K562 (cell line): Measurements from ENCODE around the gene CLCN2. TPM values are rescaled to one million over a fixed set of nuclear protein-coding genes. Genes with fewer than 3 reads are reported as not detected.

Source experiments
- DDX20 ChIP-seq: fragments of 450-650 bp; IDR thresholded peaks from 2 replicates; pipeline ENCODE4 v1.6.1; 2016; ENCODE audit warnings: missing genetic modification characterization, low read depth, mild to moderate bottlenecking, missing compliant biosample characterization, moderate library complexity
- DPF2 ChIP-seq: fragments of 450-650 bp; IDR thresholded peaks from 2 replicates; pipeline ENCODE4 v1.6.1; 2016
- EGR1 ChIP-seq: fragments of 450-650 bp; conservative IDR thresholded peaks from 2 replicates; pipeline ENCODE4 v1.6.1; 2017; ENCODE audit warnings: mild to moderate bottlenecking
- FIP1L1 ChIP-seq: fragments of 200-400 bp; formaldehyde crosslinking; IDR thresholded peaks from 2 replicates; pipeline ENCODE4 v1.6.1; 2018; ENCODE audit warnings: mild to moderate bottlenecking, low read depth, low read length; ENCODE audit not compliant: poor library complexity, severe bottlenecking
- FOXA1 ChIP-seq: fragments of 450-650 bp; IDR thresholded peaks from 2 replicates; pipeline ENCODE4 v1.6.1; 2016; ENCODE audit warnings: mild to moderate bottlenecking, borderline replicate concordance
- POLR2B ChIP-seq: fragments of 450-650 bp; IDR thresholded peaks from 2 replicates; pipeline ENCODE4 v1.6.1; 2018; ENCODE audit warnings: low read depth; ENCODE audit not compliant: partially characterized antibody
- SIN3A ChIP-seq, 2 experiments: fragments of 150-350 bp in 1 of 2; IDR thresholded peaks; 2 replicates each; pipeline ENCODE4 v1.6.1; 2011 to 2016; ENCODE audit warnings: borderline replicate concordance in 2 of 2, low read depth in 2 of 2, low read length in 2 of 2, mild to moderate bottlenecking in 2 of 2, moderate library complexity in 2 of 2; ENCODE audit not compliant: control insufficient read depth in 1 of 2
- TAF9B ChIP-seq: fragments of 450-650 bp; IDR thresholded peaks from 2 replicates; pipeline ENCODE4 v1.6.1; 2018; ENCODE audit warnings: mild to moderate bottlenecking; ENCODE audit not compliant: partially characterized antibody
- ZNF12 ChIP-seq: sonication (generic); formaldehyde crosslinking; IDR thresholded peaks from 2 replicates; pipeline ENCODE4 v1.4.0; 2020; ENCODE audit warnings: mild to moderate bottlenecking, missing genetic modification reagents
- ZNF263 ChIP-seq: sonication (generic); formaldehyde crosslinking; IDR thresholded peaks from 2 replicates; pipeline ENCODE4 v1.8.0; 2022; ENCODE audit warnings: mild to moderate bottlenecking, missing genetic modification reagents, borderline replicate concordance
- ZSCAN29 ChIP-seq: fragments of 450-650 bp; IDR thresholded peaks from 2 replicates; pipeline ENCODE4 v1.6.1; 2017
- polyA plus RNA-seq, 8 experiments: library from polyadenylated mRNA; depleted of rRNA in 4 of 8; stranded (reverse) in 5 of 8; unstranded in 3 of 8; fragments of >200 nt; fragmentation: Nextera tagmentation in 2 of 8; fragmentation: Illumina TruSeq in 1 of 8; extraction: Ambion mirVana in 2 of 8; extraction: Trizol in 1 of 8; gene quantifications; 2 replicates each; pipeline versions ENCODE4 v1.2.1 to v1.2.3, GENCODE V29; 2011 to 2014; ENCODE audit warnings: inconsistent platforms in 1 of 8, missing spikeins in 1 of 8
- total RNA-seq, 7 experiments: library from RNA; depleted of rRNA in 6 of 7; stranded (reverse); fragments of >200 nt in 6 of 7; fragmentation: Illumina TruSeq in 2 of 7; extraction: Trizol in 2 of 7; gene quantifications; 2 replicates each; pipeline versions ENCODE4 v1.2.1 to v1.2.3, GENCODE V29; 2011 to 2021; ENCODE audit warnings: low replicate concordance in 1 of 7
- TF ChIP-seq, protein P1 (sequence below), 2 experiments: IDR thresholded peaks; 2 replicates each; pipeline ENCODE4 v1.6.1; 2011; ENCODE audit warnings: borderline replicate concordance in 1 of 2, control low read depth in 1 of 2, low read depth in 1 of 2, low read length in 1 of 2, mild to moderate bottlenecking in 1 of 2, mixed read lengths in 1 of 2, moderate library complexity in 1 of 2; ENCODE audit not compliant: insufficient read depth in 1 of 2, insufficient read length in 1 of 2, poor library complexity in 1 of 2, severe bottlenecking in 1 of 2; ENCODE audit errors: extremely low read depth in 1 of 2
- TF ChIP-seq, protein P2 (sequence below): fragments of 200-800 bp; sonication (Bioruptor generic); IDR thresholded peaks from 2 replicates; pipeline ENCODE4 v1.6.1; 2017; ENCODE audit warnings: missing genetic modification characterization, missing compliant biosample characterization
- TF ChIP-seq, protein P3 (sequence below): sonication (generic); formaldehyde crosslinking; IDR thresholded peaks from 2 replicates; pipeline ENCODE4 v1.8.0; 2023; ENCODE audit warnings: mild to moderate bottlenecking, missing genetic modification reagents
- TF ChIP-seq, protein P4 (sequence below): sonication (generic); formaldehyde crosslinking; IDR thresholded peaks from 2 replicates; pipeline ENCODE4 v1.8.0; 2022; ENCODE audit warnings: missing genetic modification reagents, mild to moderate bottlenecking, borderline replicate concordance
- TF ChIP-seq, protein P5 (sequence below): sonication (generic); formaldehyde crosslinking; IDR thresholded peaks from 2 replicates; pipeline ENCODE4 v1.8.1; 2023; ENCODE audit warnings: mild to moderate bottlenecking, missing genetic modification reagents

CLCN2 gene
- total and polyA plus RNA-seq, 9 of the 15 experiments (the other 6 are each of a cell fraction or from before 2014, with no cell fraction given) = 0.10 to 14.0 (median 6.9) TPM

DNA sequence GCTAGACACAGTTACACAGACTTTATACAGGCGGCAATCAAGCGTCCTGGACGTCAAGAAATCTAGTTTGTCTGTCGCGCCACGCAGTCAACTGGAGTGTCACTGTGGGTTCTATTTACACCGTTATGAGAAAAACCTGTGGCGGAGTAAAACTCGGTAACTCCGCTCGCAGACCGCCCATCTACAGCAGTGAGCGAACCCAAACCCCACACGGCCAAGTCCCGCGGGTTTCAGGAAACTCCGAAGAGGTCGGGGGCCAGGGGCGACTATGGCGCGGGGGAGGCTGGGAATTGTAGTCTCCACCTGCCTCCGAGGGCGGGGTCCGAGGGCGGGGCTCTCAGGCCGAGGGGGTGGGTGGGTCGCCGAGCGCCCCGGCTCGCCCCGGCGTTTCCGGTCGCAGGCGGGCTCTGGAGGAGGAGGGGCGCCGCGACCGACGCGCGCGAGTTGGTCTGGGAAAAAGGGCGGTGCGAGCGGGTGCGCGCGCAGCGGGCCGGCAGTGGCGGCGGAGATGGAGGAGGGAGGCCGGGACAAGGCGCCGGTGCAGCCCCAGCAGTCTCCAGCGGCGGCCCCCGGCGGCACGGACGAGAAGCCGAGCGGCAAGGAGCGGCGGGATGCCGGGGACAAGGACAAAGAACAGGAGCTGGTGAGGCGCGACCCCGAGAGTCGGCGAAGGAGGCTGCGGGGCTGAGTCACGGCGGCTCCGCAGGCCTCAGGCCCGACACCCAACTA, 62.5 kb downstream of the CLCN2 start, which contains the start of gene PSMD2 (continued):
- TF ChIP-seq ZNF12 (CRISPR knock-in tag) = peak; percentile 40; the same call in 1 of the 2 replicates
- TF ChIP-seq EGR1 = peak; percentile 59
- TF ChIP-seq ZSCAN29 = peak; percentile 43; the same call in 1 of the 2 replicates
- TF ChIP-seq, protein P1, sequence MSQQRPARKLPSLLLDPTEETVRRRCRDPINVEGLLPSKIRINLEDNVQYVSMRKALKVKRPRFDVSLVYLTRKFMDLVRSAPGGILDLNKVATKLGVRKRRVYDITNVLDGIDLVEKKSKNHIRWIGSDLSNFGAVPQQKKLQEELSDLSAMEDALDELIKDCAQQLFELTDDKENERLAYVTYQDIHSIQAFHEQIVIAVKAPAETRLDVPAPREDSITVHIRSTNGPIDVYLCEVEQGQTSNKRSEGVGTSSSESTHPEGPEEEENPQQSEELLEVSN (IDR thresholded peaks at IDR 0.05; ENCODE audit: borderline replicate concordance in 1 of 2, extremely low read depth in 1 of 2, insufficient read depth in 1 of 2, insufficient read length in 1 of 2, low read depth in 1 of 2, low read length in 1 of 2, poor library complexity in 1 of 2, severe bottlenecking in 1 of 2) = peak in 1 of 2 experiments; percentile 30
- TF ChIP-seq, protein P2, sequence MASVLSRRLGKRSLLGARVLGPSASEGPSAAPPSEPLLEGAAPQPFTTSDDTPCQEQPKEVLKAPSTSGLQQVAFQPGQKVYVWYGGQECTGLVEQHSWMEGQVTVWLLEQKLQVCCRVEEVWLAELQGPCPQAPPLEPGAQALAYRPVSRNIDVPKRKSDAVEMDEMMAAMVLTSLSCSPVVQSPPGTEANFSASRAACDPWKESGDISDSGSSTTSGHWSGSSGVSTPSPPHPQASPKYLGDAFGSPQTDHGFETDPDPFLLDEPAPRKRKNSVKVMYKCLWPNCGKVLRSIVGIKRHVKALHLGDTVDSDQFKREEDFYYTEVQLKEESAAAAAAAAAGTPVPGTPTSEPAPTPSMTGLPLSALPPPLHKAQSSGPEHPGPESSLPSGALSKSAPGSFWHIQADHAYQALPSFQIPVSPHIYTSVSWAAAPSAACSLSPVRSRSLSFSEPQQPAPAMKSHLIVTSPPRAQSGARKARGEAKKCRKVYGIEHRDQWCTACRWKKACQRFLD (CRISPR knock-in tag) = 0 out of 2 replicates have a peak, but pooled peaks have one; percentile 45
- TF ChIP-seq DDX20 (tag) = no peak
- TF ChIP-seq POLR2B = peak; percentile 68
- peak; percentile 77 for TF ChIP-seq TAF9B
- TF ChIP-seq, protein P3, sequence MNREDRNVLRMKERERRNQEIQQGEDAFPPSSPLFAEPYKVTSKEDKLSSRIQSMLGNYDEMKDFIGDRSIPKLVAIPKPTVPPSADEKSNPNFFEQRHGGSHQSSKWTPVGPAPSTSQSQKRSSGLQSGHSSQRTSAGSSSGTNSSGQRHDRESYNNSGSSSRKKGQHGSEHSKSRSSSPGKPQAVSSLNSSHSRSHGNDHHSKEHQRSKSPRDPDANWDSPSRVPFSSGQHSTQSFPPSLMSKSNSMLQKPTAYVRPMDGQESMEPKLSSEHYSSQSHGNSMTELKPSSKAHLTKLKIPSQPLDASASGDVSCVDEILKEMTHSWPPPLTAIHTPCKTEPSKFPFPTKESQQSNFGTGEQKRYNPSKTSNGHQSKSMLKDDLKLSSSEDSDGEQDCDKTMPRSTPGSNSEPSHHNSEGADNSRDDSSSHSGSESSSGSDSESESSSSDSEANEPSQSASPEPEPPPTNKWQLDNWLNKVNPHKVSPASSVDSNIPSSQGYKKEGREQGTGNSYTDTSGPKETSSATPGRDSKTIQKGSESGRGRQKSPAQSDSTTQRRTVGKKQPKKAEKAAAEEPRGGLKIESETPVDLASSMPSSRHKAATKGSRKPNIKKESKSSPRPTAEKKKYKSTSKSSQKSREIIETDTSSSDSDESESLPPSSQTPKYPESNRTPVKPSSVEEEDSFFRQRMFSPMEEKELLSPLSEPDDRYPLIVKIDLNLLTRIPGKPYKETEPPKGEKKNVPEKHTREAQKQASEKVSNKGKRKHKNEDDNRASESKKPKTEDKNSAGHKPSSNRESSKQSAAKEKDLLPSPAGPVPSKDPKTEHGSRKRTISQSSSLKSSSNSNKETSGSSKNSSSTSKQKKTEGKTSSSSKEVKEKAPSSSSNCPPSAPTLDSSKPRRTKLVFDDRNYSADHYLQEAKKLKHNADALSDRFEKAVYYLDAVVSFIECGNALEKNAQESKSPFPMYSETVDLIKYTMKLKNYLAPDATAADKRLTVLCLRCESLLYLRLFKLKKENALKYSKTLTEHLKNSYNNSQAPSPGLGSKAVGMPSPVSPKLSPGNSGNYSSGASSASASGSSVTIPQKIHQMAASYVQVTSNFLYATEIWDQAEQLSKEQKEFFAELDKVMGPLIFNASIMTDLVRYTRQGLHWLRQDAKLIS (CRISPR knock-in tag) = peak; percentile 79; the same call in 1 of the 2 replicates
- no peak for TF ChIP-seq FOXA1
- TF ChIP-seq, protein P4, sequence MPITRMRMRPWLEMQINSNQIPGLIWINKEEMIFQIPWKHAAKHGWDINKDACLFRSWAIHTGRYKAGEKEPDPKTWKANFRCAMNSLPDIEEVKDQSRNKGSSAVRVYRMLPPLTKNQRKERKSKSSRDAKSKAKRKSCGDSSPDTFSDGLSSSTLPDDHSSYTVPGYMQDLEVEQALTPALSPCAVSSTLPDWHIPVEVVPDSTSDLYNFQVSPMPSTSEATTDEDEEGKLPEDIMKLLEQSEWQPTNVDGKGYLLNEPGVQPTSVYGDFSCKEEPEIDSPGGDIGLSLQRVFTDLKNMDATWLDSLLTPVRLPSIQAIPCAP (CRISPR knock-in tag) = no peak
- 0 out of 2 replicates have a peak, but pooled peaks have one; percentile 4 for TF ChIP-seq DPF2
- peak; percentile 54 for TF ChIP-seq FIP1L1
- peak in 1 of 2 experiments; percentile 21; a peak in 2 of 4 replicates for TF ChIP-seq SIN3A (IDR thresholded peaks at IDR 0.05; ENCODE audit: borderline replicate concordance in 2 of 2, control insufficient read depth in 1 of 2, low read depth in 2 of 2, low read length in 2 of 2)
- TF ChIP-seq, protein P5, sequence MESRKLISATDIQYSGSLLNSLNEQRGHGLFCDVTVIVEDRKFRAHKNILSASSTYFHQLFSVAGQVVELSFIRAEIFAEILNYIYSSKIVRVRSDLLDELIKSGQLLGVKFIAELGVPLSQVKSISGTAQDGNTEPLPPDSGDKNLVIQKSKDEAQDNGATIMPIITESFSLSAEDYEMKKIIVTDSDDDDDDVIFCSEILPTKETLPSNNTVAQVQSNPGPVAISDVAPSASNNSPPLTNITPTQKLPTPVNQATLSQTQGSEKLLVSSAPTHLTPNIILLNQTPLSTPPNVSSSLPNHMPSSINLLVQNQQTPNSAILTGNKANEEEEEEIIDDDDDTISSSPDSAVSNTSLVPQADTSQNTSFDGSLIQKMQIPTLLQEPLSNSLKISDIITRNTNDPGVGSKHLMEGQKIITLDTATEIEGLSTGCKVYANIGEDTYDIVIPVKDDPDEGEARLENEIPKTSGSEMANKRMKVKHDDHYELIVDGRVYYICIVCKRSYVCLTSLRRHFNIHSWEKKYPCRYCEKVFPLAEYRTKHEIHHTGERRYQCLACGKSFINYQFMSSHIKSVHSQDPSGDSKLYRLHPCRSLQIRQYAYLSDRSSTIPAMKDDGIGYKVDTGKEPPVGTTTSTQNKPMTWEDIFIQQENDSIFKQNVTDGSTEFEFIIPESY = no peak
- TF ChIP-seq ZNF263 (CRISPR knock-in tag) = 0 out of 2 replicates have a peak, but pooled peaks have one; percentile 33
